Upper lobe of left lung (tissue), 6 donors: ENCODE results near the gene LCMT1. TPM values are rescaled to one million over a fixed set of nuclear protein-coding genes. Genes with fewer than 3 reads are reported as not detected.

Experiments
- ATAC-seq, 2 donors: fragments of 200-7000 bp; cut with Tn5 transposase; one replicate each; pipeline ENCODE4 v1.9.1; 2022; ENCODE audit warnings: mild to moderate bottlenecking in 2 of 2, moderate library complexity in 2 of 2; ENCODE audit not compliant: low FRiP score in 2 of 2
- DNase-seq, 2 donors: peaks; one replicate each; pipeline ENCODE4 v3.0.0-alpha.2; 2019 to 2020
- H3K27ac ChIP-seq, 4 donors: fragments of 200-600 bp; sonication (generic); one replicate each; pipeline ENCODE4 v1.5.1; 2016 to 2019
- H3K27me3 ChIP-seq, 4 donors: fragments of 200-600 bp; sonication (generic); one replicate each; pipeline ENCODE4 v1.5.1; 2017 to 2019
- H3K36me3 ChIP-seq, 4 donors: fragments of 200-600 bp; sonication (generic); one replicate each; pipeline ENCODE4 v1.5.1; 2016 to 2019
- H3K4me1 ChIP-seq, 4 donors: fragments of 200-600 bp; sonication (generic); one replicate each; pipeline ENCODE4 v1.5.1; 2018 to 2019
- H3K4me3 ChIP-seq, 4 donors: fragments of 200-600 bp; sonication (generic); one replicate each; pipeline ENCODE4 v1.5.1; 2017 to 2019; ENCODE audit warnings: mild to moderate bottlenecking in 2 of 4, moderate library complexity in 1 of 4
- H3K9me3 ChIP-seq, 4 donors: fragments of 200-600 bp; sonication (generic); one replicate each; pipeline ENCODE4 v1.5.1; 2018 to 2019
- EP300 ChIP-seq, 4 donors: sonication (generic); formaldehyde crosslinking; IDR thresholded peaks; one replicate each; pipeline ENCODE4 v1.5.1; 2017; ENCODE audit warnings: antibody characterized with exemption in 4 of 4, control low read depth in 2 of 4
- POLR2A ChIP-seq, 4 donors: fragments of 450-650 bp; IDR thresholded peaks; one replicate each; pipeline ENCODE4 v1.5.1; 2016 to 2017; ENCODE audit warnings: antibody characterized with exemption in 4 of 4, mild to moderate bottlenecking in 2 of 4
- POLR2AphosphoS5 ChIP-seq, 2 donors: sonication (generic); formaldehyde crosslinking; IDR thresholded peaks; one replicate each; pipeline ENCODE4 v1.5.1; 2017; ENCODE audit warnings: antibody characterized with exemption in 2 of 2
- WGBS, 2 donors: methylation state at CpG; one replicate each; pipeline ENCODE4 v1.1.5; 2017 to 2018; 5-methylcytosine and 5-hydroxymethylcytosine counted together
- total RNA-seq, 6 donors: library from RNA; depleted of rRNA in 4 of 6; stranded (reverse); fragments of >200 nt in 4 of 6; gene quantifications; one replicate each; pipeline versions ENCODE4 v1.1.0 to v1.2.1, GENCODE V29; 2016 to 2021
- TF ChIP-seq, protein P1 (sequence below), 6 experiments: fragments of 450-650 bp in 4 of 6; fragments of 200-600 bp in 2 of 6; sonication (generic) in 2 of 6; IDR thresholded peaks; one replicate each; pipeline ENCODE4 v1.5.1; 2016 to 2019; ENCODE audit warnings: antibody characterized with exemption in 6 of 6
- donor health status: DM: no; HTN: no; CAD: no; lungs with moderate emphysema.
- donor health status: DM: no; HTN: yes; CAD: no; lungs with severe emphysema.

The LCMT1 gene
- total RNA-seq, 6 donors from 2014 or later = 20.8 to 37.8 (median 31.7) TPM

DNA sequence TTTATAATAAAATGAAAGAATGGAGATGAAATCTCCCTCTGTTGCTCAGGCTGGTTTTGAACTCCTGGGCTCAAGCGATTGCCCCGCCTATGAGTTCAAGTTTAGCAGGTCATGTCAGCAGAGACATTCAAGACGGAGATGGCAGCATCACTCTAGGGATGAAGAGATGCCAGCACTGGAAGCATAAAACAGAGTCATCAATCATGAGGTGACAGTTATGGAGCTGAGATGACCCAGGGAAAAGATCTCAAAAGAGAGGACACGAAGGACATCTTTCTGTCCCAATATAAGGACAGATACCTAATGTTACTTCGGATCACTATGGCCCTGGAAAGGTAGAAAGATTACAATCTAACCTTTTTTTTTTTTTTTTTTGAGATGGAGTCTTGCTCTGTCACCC, 11.0 kb upstream of the LCMT1 start:
- H3K27me3 ChIP-seq = no peaks in the 10 kb centered on the region
- H3K4me3 ChIP-seq = no peak overlapping the region
- H3K4me1 ChIP-seq = no peaks in the 10 kb centered on the region
- 83 to 84% methylated on average over 5 of the region's 5 CpGs for WGBS, 2 donors
- ATAC-seq = no peak
- DNase-seq = no peak
- TF ChIP-seq, protein P1, sequence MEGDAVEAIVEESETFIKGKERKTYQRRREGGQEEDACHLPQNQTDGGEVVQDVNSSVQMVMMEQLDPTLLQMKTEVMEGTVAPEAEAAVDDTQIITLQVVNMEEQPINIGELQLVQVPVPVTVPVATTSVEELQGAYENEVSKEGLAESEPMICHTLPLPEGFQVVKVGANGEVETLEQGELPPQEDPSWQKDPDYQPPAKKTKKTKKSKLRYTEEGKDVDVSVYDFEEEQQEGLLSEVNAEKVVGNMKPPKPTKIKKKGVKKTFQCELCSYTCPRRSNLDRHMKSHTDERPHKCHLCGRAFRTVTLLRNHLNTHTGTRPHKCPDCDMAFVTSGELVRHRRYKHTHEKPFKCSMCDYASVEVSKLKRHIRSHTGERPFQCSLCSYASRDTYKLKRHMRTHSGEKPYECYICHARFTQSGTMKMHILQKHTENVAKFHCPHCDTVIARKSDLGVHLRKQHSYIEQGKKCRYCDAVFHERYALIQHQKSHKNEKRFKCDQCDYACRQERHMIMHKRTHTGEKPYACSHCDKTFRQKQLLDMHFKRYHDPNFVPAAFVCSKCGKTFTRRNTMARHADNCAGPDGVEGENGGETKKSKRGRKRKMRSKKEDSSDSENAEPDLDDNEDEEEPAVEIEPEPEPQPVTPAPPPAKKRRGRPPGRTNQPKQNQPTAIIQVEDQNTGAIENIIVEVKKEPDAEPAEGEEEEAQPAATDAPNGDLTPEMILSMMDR (IDR thresholded peaks at IDR 0.05) = no peak
- TF ChIP-seq EP300 (IDR thresholded peaks at IDR 0.05) (no peak), POLR2A (IDR thresholded peaks at IDR 0.05) (no peak), POLR2AphosphoS5 (IDR thresholded peaks at IDR 0.05) (no peak)
- H3K9me3 ChIP-seq = no peaks in the 10 kb centered on the region
- no peaks in the 10 kb centered on the region for H3K36me3 ChIP-seq
- no peak overlapping the region for H3K27ac ChIP-seq

DNA sequence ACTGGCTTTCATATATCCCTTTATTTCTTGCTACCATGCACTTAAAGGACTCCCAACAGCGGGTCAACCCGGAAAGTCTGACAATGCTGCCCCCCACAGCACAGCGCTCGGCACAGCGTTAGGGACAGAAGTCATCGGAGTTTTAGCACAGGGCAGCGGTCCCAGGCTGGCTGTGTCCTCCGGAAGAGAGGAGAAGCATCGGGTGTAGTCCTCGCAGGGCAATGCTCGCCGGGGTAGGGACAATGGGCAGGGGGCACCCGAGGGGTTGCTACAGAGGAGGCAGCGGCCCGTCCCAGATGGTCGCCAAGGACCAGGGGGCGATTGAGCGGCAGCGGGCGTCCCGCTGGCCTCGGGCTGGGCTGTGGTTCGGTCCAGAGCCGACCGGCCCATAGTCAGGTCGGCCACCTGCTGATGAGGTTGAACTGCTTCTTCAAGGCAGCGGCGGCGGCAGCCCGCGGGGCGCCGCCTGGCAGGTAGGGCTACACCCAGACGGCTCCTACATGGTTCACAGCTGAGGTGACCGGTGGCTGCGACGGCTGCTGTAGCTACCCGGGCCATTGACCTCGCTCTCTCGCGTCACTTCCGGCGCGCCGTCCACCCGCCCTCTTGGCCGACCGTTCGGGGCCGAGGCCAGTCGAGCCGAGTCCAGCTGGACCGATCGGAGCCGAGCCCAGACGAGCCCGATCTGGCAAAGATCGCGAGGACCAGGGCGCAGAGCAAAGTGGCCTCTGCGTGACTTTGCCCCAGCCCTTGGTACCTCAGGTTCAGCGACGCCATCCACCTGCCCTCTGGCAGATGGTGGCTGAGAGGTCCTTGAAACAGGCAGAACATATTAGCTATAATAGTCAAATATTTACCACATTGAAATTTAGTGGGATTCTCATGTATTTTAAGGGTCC, 4.7 kb upstream of the LCMT1 start:
- peaks cover 23 to 32% (median 28%) of the 10 kb centered on the region in 4 donors for H3K4me1 ChIP-seq
- WGBS, 2 donors = 0 to 1% methylated on average over 20 to 34 of the region's 63 CpGs
- peak in 1 of 4 donors; percentile 38 for TF ChIP-seq EP300 (IDR thresholded peaks at IDR 0.05)
- TF ChIP-seq, protein P1 (IDR thresholded peaks at IDR 0.05) = peak in 3 of 6 experiments; percentile 8 to 42 (median 15)
- peak; percentile 20 to 82 (median 48) for TF ChIP-seq POLR2A (IDR thresholded peaks at IDR 0.05)
- TF ChIP-seq POLR2AphosphoS5 (IDR thresholded peaks at IDR 0.05) = peak; percentile 93

DNA sequence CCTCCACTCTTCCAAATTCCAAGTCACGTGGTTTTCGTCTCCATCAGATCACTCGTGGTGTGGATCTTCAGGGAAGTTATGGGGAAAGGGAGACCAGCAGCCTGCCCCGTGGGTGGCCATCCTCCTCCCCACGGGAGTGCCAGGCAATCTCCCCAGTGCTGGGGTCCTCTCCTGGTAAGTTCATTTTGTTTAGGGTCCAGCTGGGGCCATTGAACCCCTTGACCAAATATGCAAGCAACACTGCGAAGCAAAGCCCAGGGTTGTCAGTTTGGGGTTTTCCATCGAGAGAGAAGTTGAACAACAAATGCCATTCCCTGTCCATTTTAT, 4.1 kb upstream of the LCMT1 start:
- no peaks in the 10 kb centered on the region for H3K27me3 ChIP-seq
- TF ChIP-seq, protein P1 (IDR thresholded peaks at IDR 0.05) = no peak
- TF ChIP-seq EP300 (IDR thresholded peaks at IDR 0.05) = no peak
- TF ChIP-seq POLR2A (IDR thresholded peaks at IDR 0.05) = no peak
- TF ChIP-seq POLR2AphosphoS5 (IDR thresholded peaks at IDR 0.05) = no peak
- no peaks in the 10 kb centered on the region for H3K36me3 ChIP-seq
- DNase-seq (no peak), ATAC-seq (no peak)
- peak overlapping the region; percentile 86 to 90 (median 88) for H3K27ac ChIP-seq
- WGBS, 2 donors = 47 to 52% methylated on average over 7 of the region's 7 CpGs
- H3K9me3 ChIP-seq = no peaks in the 10 kb centered on the region
- peak overlapping the region; percentile 30 to 99 (median 82) for H3K4me3 ChIP-seq
- peaks cover 28 to 38% (median 33%) of the 10 kb centered on the region in 4 donors for H3K4me1 ChIP-seq

More for the DNA sequence above, 4.7 kb upstream of the LCMT1 start:
- H3K27me3 ChIP-seq = no peaks in the 10 kb centered on the region
- DNase-seq (peak; percentile 98 to 100), ATAC-seq (peak; percentile 94 to 95)
- no peaks in the 10 kb centered on the region for H3K36me3 ChIP-seq
- H3K27ac ChIP-seq = peak overlapping the region; percentile 86 to 90 (median 88)
- no peaks in the 10 kb centered on the region for H3K9me3 ChIP-seq
- peak overlapping the region; percentile 68 to 99 (median 90) for H3K4me3 ChIP-seq

DNA sequence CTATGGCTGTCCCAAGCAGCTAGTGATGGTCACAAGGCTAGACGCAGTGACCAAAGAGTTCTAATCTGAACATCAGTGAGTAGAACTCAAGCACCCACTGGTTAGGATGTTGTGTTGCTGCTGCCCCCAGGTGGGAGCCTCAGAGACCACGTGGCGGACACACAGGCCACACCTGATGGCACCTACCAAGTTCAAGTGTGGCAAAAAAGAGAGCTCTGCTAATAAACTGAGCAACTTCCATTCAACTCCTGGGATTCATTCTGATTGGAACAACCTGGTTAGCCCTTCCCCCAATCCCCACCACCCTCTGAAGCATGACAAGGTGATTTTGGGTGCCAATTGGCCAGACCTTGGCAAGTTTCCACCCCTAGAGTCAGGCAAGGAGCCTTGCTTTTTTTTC, 3.5 kb upstream of the LCMT1 start:
- 58 to 82% methylated on average over 2 to 3 of the region's 3 CpGs for WGBS, 2 donors
- no peak for DNase-seq
- Histone ChIP-seq H3K4me1 (peaks cover 34 to 45% (median 38%) of the 10 kb centered on the region in 4 donors), H3K36me3 (no peaks in the 10 kb centered on the region), H3K9me3 (no peaks in the 10 kb centered on the region), H3K27ac (no peak overlapping the region), H3K4me3 (no peak overlapping the region), H3K27me3 (no peaks in the 10 kb centered on the region)
- no peak for ATAC-seq
- no peak for TF ChIP-seq POLR2AphosphoS5 (IDR thresholded peaks at IDR 0.05)
- TF ChIP-seq POLR2A (IDR thresholded peaks at IDR 0.05) = no peak
- TF ChIP-seq, protein P1 (IDR thresholded peaks at IDR 0.05) = no peak
